ENCODE data around the gene PHYH.
"Not testable (repeated sequence)": the region's sequence is repeated elsewhere in the genome, so short reads cannot be mapped to it uniquely, and the experiment has no call there.

The PHYH gene

GRCh38 chr10:13299437-13300287 is at the start of gene PHYH:
Gene PHYH, minus strand, starts transcription at chr10:13300064. Its CDS starts 22 bp downstream, at chr10:13300042.
- peak; percentile 89 for DNase-seq (ENCODE audit: low read depth)

- peak; percentile 78 for DNase-seq (ENCODE audit: low read depth)
Measured at GRCh38 chr10:13348216-13349017, 48.6 kb upstream of the PHYH start, which contains the start of gene SEPHS1. Gene SEPHS1, minus strand, starts transcription at chr10:13348293. Its CDS starts 3,343 bp downstream, at chr10:13344950.

- DNase-seq (ENCODE audit: low read depth), result peak; percentile 80
Measured at GRCh38 chr10:13347500-13348156, 47.8 kb upstream of the PHYH start.

GRCh38 chr10:13347043-13347499 is 47.2 kb upstream of the PHYH start:
- peak; percentile 44 for DNase-seq (ENCODE audit: low read depth)

- DNase-seq (ENCODE audit: low read depth), result peak; percentile 68
Measured at GRCh38 chr10:13346283-13347042, 46.6 kb upstream of the PHYH start.

- DNase-seq (ENCODE audit: low read depth), result no peak
Measured at GRCh38 chr10:13340626-13341376, 40.9 kb upstream of the PHYH start.

GRCh38 chr10:13340068-13340467 is 40.2 kb upstream of the PHYH start:
- no peak for DNase-seq (ENCODE audit: low read depth)

GRCh38 chr10:13338390-13339110 is 38.7 kb upstream of the PHYH start:
- DNase-seq (ENCODE audit: low read depth), result no peak

GRCh38 chr10:13337827-13338196 is 37.9 kb upstream of the PHYH start:
- no peak for DNase-seq (ENCODE audit: low read depth)

- DNase-seq (ENCODE audit: low read depth), result no peak
Measured at GRCh38 chr10:13337128-13337826, 37.4 kb upstream of the PHYH start.

GRCh38 chr10:13335881-13336280 is 36.0 kb upstream of the PHYH start:
- no peak for DNase-seq (ENCODE audit: low read depth)

- no peak for DNase-seq (ENCODE audit: low read depth)
Measured at GRCh38 chr10:13334556-13334955, 34.7 kb upstream of the PHYH start.

GRCh38 chr10:13331646-13332045 is 31.8 kb upstream of the PHYH start:
- peak; percentile 24 for DNase-seq (ENCODE audit: low read depth)

GRCh38 chr10:13330980-13331379 is 31.1 kb upstream of the PHYH start:
- DNase-seq (ENCODE audit: low read depth), result not testable (repeated sequence)

GRCh38 chr10:13329565-13329964 is 29.7 kb upstream of the PHYH start:
- DNase-seq (ENCODE audit: low read depth), result no peak

- no peak for DNase-seq (ENCODE audit: low read depth)
Measured at GRCh38 chr10:13328613-13329012, 28.7 kb upstream of the PHYH start.

GRCh38 chr10:13328126-13328525 is 28.3 kb upstream of the PHYH start:
- DNase-seq (ENCODE audit: low read depth), result no peak

GRCh38 chr10:13327534-13327933 is 27.7 kb upstream of the PHYH start:
- DNase-seq (ENCODE audit: low read depth), result no peak

GRCh38 chr10:13322615-13323148 is 22.8 kb upstream of the PHYH start:
- no peak for DNase-seq (ENCODE audit: low read depth)

All from ELR (cell line).